GM12801 (cell line): ENCODE measurements around the gene CALY.

Source experiments
- TF ChIP-seq, protein P1 (sequence below): IDR thresholded peaks from one replicate; pipeline ENCODE4 v1.5.1; 2011; ENCODE audit warnings: control low read depth; ENCODE audit not compliant: insufficient read length; ENCODE audit errors: extremely low read depth

Gene CALY, protein sequence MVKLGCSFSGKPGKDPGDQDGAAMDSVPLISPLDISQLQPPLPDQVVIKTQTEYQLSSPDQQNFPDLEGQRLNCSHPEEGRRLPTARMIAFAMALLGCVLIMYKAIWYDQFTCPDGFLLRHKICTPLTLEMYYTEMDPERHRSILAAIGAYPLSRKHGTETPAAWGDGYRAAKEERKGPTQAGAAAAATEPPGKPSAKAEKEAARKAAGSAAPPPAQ

DNA sequence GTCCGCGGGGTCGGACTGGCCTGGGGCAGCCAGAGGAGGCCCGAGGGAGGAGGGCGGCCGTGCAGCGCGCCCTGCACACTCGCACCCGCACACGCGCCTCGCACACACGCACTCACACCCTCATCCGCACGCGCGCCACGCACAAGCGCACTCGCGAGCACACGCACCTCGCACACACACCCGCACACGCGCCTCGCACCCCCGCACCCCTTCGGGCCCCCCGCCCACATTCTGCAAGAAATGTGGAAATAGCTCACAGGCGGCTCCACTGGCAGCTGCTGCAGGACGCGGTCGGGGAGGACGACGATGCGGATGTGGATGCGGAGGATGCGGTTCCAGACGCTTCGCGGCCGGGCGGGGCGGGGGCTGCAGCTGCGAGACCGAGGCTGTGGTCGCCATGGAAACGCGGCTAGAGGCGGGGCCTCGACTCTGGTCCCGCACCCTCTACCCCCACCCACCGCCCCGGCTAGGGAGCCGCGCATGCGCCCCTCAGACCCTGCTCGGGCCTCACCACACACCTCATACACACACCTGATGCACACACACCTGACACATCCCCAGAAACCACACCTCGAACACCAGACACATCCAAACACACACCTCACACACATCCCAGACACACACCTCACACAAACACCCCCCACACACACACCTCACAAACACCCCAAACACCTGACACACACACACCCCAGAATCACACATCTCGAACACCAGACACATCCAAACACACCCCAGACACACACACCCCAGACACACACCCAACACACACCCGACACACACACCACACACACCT, at the start of gene CALY:
Gene CALY, minus strand, starts transcription at position 320 of the 793 bp plus-strand sequence. CDS start 7,907 bp downstream, outside the sequence.
- TF ChIP-seq, protein P1, sequence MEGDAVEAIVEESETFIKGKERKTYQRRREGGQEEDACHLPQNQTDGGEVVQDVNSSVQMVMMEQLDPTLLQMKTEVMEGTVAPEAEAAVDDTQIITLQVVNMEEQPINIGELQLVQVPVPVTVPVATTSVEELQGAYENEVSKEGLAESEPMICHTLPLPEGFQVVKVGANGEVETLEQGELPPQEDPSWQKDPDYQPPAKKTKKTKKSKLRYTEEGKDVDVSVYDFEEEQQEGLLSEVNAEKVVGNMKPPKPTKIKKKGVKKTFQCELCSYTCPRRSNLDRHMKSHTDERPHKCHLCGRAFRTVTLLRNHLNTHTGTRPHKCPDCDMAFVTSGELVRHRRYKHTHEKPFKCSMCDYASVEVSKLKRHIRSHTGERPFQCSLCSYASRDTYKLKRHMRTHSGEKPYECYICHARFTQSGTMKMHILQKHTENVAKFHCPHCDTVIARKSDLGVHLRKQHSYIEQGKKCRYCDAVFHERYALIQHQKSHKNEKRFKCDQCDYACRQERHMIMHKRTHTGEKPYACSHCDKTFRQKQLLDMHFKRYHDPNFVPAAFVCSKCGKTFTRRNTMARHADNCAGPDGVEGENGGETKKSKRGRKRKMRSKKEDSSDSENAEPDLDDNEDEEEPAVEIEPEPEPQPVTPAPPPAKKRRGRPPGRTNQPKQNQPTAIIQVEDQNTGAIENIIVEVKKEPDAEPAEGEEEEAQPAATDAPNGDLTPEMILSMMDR, result no peak

DNA sequence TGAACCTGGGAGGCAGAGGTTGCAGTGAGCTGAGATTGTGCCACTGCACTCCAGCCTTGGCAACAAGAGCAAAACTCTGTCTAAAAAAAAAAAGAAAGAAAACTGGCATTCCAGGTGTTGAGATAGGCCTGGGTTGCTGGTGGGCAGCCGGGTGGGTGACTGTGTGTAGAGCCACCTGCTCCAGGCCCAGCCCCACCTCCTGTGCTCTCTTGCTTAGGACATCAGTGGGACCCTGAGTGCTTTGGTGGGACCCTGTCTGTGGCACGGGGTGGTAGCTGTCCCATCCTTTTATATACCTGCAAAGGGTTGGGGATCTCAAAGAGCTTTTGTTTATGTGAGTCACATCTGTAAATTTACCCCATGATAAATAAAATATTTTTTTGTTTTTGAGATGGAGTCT, 48.5 kb upstream of the CALY start:
- TF ChIP-seq, protein P1, result no peak

GRCh38 chr10:133384071-133384470, 47.4 kb upstream of the CALY start:
- TF ChIP-seq, protein P1, result no peak

- TF ChIP-seq, protein P1, result no peak
Measured at GRCh38 chr10:133383551-133383950, 46.9 kb upstream of the CALY start.

- TF ChIP-seq, protein P1, result no peak
Measured at GRCh38 chr10:133381036-133381435, 44.3 kb upstream of the CALY start.

DNA sequence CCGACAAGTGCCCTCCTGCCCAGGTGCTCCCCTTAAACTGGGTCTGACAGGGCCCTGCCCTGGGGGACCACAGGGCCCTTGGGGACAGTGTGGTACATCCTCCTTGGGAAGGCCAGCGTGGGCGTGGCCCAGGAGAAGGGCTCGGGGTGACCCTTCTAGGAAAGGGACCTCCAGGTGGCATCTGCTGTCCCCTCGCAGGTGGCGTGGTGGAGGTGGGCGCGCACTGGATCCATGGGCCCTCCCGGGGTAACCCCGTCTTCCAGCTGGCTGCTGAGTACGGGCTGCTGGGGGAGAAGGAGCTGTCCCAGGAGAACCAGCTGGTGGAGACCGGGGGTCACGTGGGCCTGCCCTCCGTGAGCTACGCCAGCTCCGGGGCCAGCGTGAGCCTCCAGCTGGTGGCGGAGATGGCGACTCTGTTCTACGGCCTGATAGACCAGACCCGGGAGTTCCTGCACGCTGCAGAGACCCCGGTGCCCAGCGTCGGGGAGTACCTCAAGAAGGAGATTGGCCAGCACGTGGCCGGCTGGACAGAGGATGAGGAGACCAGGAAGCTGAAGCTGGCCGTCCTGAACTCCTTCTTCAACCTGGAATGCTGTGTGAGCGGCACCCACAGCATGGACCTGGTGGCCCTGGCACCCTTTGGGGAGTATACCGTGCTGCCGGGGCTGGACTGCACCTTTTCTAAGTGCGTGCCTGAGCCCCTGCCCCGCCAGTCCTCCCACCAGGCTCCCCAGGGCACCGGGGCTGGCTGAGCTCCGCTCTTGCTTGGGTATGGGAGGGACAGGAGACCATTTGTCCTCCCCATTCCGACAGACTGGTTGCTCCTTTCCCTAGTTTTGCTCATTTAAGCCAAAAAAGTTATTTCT, 43.3 kb upstream of the CALY start:
- TF ChIP-seq, protein P1, result no peak
